Right kidney (tissue), 9 donors: Measurements from ENCODE around the gene COL8A2.
"Not testable (repeated sequence)": the region's sequence is repeated elsewhere in the genome, so short reads cannot be mapped to it uniquely, and the experiment has no call there.

Experiments used
- DNase-seq: peaks from one replicate; pipeline ENCODE4 v3.0.0-alpha.2; 2016
- long read RNA-seq, 8 donors: transcript quantifications; one replicate each; lab custom pipeline, GENCODE V29; 2026

COL8A2 gene
- long read RNA-seq, donor 1, full-length matches to known transcripts = 1 of 37 reads
- long read RNA-seq, donor 1, partial matches to known transcripts = 36 of 37 reads
- long read RNA-seq, donor 1, other reads (novel, unspliced or antisense) = 0 of 37 reads
- long read RNA-seq, donor 2 = 0 reads
- long read RNA-seq, donor 3 = 0 reads
- long read RNA-seq, donor 4 = 0 reads
- long read RNA-seq, donor 5 = 0 reads
- long read RNA-seq, donor 6, full-length matches to known transcripts = 1 of 1 reads
- long read RNA-seq, donor 6, partial matches to known transcripts = 0 of 1 reads
- long read RNA-seq, donor 6, other reads (novel, unspliced or antisense) = 0 of 1 reads
- long read RNA-seq, donor 7, full-length matches to known transcripts = 4 of 4 reads
- long read RNA-seq, donor 7, partial matches to known transcripts = 0 of 4 reads
- long read RNA-seq, donor 7, other reads (novel, unspliced or antisense) = 0 of 4 reads
- long read RNA-seq, donor 8, full-length matches to known transcripts = 1 of 1 reads
- long read RNA-seq, donor 8, partial matches to known transcripts = 0 of 1 reads
- long read RNA-seq, donor 8, other reads (novel, unspliced or antisense) = 0 of 1 reads

DNA sequence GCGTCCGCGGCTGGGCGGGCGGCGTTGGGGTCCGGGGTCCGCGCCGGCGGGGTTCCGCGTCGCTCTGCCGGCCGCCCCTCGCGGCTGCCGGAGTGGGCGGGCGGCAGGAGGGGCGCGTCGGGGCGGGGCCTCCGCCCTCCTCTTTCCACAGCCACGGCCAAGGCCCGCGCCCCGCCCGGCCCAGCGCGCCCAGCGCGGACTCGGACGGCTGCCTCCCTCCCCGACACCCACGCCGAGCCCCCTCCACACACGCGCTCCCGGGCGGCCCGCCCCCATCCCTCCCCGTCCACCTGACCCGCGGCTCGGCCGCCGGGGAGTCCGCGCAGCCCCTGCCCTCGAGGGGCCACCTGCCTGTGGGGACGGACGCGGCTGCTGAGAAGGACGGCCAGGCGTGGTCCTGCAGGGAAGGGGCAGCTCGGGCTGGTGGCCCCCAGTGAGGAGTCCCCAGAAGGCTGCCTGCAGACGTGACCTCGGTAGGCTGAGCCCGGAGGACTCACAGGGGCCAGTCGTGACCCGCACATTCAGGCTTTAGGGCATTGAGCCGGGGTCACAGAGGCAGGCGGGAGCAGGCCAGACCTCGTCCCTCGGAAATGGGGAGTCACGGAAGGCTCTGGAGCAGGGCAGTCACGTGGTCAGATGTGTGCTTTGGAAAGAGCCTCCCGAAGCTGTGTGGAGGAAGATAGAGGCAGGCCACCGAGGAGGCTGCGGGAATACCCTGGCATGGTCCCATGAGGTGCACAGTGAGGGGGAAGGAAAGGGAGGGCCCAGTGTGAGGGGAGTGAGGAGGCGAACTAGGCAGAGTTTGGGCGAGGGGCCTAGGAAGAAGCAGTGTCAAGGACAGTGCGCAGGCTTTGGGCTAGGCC lies at the start of gene COL8A2:
Gene COL8A2, minus strand, starts transcription at position 94 of the 863 bp plus-strand sequence. CDS start 24,980 bp downstream, outside the sequence.
- DNase-seq = no peak

DNA sequence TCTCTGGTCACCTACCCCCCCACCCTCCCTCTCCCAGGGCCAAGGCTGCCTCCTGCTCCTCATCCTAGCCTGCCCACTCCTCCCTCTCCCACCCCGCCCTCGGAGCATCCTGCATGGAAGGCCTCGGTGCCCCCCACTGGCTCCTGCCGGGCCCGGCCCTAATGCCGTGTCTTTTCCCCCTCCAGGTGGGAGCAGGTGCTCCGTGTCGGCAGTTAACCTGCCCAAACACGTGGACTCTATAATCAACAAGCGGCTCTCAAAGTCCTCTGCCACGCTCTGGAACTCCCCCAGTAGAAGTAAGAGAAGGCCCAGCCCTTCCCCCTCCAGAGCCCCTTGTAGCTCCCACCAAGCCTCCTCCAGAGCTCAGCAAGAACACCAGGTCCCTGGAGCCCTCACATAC lies 49.7 kb upstream of the COL8A2 start:
- no peak for DNase-seq

DNA sequence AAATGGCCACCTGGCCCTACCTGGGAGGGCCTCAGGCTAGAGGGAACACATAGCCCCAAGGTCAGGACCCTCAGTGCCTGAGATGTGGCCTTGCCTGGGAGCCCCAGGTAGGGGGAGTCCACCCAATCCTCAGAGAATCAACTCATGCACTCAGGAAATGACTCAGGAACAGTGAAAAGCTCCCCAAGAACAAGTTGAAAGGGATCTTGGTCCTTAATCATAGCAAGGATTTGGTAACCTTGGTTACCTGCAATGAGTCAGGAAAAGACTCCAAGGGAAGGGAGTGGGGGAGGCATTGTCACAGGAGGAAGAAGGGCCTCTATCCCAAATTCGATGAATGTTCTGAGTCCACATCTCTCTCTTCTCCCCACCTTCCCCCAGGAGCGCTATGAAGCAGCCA lies 48.0 kb upstream of the COL8A2 start:
- DNase-seq = no peak

DNA sequence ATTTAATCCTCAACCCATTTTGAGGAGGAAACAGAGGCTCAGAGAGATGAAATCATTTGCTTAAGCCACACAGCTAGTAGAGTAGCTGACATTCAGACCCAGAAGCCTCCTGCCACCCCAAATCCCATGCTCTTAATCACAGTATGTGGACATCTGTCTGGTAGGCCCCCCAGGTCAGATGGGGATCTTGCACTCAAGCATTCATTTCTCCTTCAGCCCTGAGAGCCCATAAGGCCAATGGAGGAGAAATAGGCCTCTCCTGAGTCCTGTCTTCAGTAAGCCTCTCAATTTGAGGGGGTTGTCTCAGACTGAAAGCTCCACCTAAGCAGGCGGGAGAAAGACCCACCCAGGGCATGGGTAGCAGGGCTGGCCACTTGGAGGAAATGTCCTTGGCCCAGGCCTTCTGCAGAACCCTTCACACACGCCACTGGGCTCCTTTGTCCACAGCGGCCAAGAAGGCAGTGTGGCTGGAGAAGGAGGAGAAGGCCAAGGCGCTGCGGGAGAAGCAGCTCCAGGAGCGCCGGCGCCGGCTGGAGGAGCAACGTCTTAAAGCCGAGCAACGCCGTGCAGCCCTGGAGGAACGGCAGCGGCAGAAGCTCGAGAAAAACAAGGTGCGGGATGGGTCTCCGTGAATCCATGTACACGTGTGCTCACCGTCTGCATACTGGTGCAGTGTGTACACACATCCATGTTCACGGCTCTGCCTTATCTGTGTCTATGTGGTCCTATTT lies 47.2 kb upstream of the COL8A2 start:
- no peak for DNase-seq

DNA sequence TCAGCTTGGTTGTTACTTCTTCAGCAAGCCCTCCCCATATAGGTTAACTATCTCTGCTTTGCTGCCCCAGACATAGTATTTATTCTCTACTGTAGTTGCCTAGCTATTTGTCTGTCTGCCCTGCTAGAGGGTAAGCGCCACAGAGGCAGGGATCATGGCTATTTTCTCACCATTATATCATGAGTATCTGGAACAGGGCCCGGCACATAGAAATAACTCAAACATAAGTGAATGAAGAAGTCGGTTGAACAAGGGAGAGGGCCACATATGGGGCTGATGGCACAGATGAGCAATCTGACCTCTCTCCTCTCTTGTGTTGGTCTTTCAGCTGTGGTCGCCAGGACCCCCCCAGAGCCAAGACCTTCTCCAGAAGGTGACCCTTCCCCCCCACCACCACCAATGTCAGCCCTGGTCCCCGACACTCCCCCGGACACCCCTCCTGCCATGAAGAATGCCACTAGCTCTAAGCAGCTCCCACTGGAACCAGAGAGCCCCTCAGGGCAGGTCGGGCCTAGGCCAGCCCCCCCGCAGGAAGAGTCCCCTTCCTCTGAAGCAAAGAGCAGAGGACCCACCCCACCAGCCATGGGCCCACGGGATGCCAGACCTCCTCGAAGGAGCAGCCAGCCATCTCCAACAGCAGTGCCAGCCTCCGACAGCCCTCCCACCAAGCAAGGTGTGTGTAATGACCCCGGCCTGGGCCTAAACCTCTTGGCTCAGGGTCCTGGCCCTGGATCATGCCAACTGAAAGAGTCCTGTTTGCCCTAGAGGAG lies 45.8 kb upstream of the COL8A2 start:
- no peak for DNase-seq

DNA sequence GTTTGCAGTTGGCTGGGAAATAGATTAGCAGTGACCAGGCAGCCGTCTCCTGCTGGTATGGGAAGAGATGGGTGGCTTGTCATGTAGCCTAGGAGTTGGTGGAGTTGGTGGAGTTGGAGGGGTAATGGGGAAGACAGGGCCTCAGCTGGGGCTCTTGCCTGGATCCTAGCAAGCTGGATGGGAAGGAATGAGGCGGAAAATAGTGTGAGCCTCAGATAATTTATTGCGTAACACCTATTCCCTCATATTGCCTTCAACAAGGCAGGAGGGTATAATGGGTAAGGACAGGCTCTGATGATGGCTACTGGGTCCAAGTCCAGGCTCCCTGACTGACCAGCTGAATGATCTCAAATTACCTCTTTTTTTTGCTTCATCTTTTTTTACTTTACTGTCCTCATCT lies 43.5 kb upstream of the COL8A2 start:
- no peak for DNase-seq

DNA sequence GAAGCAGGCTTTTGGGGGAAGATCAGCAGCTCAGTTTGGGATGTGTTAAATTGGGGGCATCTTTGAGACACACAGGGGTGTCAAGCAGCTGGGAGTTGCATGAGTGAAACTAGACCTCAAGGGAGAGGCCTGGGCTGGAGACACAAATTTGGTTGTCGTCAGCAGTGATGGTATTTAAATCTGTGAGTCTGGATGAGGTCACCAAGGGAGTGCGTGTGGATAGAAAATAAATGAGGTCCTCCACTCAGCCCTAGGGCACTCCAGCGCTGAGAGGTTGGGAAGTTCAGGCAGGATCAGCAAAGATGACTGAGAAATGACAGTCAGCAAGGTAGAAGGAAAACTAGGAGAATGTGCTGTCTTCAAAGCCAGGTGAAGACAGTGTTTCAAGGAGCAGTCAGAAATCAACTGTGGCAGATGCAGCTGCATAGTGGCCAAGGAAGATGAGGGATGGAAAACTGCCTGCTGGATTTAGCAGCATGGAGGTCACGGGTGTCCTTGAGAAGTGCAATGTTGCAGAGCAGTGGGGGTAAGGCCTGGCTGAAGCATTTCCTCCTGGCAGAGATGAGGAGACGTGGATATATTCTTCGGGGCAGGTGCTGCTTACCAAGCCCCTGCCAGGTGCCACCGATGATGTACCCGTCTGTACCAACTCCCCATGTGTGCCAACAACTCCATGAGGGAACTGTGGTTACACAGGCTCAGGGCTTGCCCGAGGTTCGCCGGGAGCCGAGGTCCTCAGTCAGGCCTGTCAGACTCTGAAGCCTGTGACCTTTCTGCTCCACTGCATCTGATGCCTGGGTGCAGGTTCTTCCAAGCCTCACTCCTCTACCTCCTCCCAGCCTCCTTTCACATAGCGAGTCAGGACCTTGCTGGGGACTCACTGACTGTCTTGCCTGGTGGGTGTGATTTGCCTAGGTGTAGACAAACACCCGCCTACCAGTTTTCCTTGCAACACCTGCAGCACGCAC lies 42.2 kb upstream of the COL8A2 start:
- no peak for DNase-seq

DNA sequence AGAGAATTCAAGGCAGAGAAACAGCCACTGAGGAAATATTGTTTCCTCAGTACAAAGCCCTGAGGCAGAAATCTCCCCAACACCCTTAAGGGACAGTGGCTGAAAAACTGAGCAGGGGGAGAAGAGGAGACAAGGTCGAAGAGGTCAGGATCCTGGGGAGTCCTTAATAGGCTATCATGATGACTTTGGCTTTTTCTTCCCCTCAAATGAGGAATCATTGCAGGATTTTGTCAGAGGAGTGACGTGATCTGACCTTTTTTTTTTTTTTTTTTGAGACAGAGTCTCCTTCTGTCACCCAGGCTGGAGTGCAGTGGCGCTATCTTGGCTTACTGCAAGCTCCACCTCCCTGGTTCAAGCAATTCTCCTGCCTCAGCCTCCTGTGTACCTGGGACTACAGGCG lies 41.1 kb upstream of the COL8A2 start:
- DNase-seq = no peak

DNA sequence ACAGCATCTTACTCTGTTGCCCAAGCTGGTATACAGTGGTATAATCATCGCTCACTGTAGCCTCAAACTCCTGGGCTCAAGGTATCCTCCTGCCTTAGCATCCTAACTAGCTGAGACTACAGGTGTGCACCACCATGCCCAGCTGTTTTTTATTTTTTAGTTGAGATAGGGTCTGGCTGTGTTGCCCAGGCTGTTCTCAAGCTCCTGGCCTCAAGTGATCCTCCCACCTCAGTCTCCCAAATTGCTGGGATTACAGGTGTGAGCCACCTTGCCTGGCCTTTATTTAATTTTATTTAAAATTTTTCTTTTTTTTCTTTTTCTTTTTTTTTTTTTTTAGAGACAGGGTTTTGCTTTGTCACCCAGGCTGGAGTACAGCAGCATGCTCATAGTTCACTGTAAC lies 40.1 kb upstream of the COL8A2 start:
- no peak for DNase-seq

DNA sequence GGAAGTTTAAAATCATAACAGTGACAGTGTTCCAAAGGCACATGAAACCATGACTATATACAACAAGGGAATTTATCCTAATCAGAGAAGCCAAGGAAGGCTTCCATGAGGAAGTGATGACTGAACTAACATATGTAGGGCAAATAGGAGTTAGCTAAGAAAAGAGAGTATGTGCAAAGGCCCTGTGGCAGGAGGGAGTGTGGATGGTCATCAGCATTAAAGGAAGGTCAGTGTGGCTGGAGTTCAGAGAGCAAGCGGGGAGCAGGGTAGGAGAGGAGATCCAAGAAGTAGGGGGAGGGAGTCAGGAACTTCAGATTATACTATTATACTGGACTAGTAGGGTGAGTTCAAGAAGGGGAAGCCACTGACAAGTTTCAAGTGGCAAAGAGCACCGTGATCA lies 39.3 kb upstream of the COL8A2 start:
- DNase-seq = no peak

DNA sequence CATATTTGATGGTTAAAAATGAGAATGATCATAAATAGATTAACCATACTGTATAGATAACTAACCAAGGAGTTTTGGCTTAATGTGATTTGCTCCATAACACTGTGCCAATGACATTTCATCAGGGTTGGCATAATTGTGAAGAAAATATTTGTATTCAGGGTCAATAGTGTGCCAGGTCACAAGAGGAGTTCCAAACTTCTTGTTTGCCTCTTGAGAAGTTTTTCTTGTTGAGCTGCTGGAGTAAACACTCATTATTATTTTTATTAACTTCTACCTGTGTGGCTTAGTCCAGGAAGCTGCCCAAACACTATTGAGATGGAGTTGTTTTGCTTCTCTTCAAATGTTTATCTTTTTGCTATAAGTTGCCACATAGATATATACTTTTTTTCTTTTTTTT lies 38.4 kb upstream of the COL8A2 start:
- no peak for DNase-seq

DNA sequence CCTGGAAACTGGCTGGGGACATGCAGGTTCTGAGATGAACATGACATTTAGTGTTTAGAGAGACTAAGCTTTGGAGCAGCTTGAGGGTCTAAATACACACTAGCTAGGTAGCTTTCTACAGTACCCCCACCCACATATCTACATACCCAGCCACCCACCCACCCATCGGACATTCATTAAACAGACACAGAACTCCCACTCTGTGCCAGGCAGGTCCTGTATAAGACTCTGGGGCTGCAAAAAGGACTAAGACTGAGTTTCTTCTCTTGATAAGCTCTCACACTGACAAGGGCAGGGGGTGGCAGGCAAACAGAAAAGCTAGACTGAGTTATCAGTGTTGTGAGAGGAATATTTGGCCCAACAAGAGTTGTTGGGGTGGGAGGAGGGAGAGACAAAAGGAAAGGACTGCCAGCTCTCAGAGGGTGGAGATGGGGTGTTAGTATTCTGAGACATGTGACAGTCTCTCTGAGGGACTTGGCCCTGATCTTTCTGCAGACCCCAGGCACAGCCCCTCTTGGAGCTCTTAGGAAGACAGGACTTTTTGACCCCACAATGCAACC lies 37.7 kb upstream of the COL8A2 start:
- DNase-seq = no peak

DNA sequence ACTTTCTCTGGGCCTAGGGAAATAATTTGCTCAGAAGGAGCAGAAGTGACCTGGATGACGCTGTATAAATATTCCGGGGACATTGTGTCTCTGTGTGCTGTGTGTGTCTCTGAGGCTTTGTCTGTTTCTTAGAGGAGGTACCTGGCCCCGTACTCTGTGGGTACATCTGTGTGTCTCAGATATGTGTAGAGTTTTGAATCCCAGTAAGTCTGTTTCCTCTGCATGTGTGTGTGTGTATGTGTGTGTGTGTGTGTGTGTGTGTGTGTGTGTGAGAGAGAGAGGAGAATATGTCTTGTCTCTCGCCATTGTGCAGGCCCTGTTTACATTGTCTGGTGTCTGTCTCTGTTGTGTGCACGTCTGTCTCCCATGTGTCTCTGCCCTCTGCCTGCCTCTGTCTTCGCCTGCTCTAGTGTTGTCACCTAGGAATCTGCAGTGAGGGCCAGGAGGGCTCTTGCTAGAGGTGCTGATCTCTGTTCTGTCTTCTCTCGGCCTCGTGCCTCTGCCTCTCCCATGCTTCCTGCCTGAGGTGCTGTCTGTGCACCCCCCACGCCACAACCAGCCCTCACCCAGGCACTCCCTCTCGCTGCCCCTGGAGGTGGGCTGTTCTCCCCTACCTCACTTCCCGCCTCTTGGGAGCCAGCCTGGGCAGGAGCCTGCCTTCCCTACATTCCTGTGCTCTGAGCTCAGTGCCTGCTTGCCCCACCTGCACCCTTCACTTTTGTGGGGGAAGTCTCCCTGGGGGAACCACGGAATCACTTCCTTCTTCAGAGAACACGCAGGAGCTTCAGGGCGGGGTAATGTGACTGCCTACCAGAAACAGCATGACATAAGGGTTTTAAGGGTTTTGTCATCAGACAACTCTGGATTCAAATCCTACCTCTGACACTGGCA lies 36.9 kb upstream of the COL8A2 start:
- DNase-seq = peak; percentile 15

DNA sequence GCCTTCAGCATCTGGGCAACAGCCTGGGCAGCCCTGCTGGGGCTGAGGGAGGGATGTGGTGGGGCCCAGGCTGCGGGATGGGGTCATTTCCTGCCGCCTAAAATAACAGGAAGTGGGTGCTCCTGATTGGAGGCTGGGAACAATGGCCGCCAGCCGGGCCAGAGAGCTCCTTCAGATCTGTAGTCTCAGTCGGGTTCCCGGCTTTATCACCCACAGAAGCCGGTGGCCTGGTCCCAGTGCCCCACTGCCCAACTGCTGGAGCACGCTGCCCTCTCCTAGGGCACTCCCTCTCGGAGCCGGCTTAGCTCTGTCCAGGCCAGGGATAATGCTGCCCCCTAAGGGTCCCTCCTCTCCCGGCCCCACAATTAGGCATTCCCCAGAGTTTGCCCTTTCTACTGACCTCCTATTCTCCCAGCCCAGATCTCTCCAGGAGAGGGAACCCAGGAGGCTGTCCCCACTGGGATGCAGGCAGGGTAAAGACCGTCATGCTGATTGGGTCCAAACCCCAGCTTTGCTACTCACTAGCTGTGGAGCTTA lies 36.0 kb upstream of the COL8A2 start:
- DNase-seq = peak; percentile 64

DNA sequence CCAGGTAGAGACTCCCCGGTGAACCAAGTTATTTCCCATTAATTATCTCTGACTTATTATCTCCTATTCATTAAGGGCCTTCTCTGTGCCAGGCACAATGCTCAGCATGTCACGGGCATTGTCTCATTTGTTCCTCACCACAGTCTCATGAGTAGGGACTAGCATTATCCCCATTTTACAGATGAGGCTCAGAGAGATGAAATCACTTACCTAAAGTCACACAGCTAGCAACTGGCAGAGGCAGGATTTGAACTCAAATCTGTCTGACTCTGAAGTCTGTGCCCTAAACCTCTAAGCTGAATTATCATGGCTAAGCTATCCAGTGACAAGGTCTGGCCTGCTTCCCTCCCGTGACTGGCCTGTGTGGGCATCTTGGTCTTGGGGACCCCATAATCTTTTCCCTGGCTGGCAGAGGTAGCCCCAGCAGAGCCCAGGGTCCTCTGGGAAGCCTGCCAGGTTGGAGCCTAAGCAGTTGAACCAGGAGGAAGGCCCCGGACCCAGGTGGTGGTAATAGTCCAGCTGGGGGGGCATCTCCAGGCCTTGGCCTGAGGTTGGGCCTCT lies 35.4 kb upstream of the COL8A2 start:
- no peak for DNase-seq

DNA sequence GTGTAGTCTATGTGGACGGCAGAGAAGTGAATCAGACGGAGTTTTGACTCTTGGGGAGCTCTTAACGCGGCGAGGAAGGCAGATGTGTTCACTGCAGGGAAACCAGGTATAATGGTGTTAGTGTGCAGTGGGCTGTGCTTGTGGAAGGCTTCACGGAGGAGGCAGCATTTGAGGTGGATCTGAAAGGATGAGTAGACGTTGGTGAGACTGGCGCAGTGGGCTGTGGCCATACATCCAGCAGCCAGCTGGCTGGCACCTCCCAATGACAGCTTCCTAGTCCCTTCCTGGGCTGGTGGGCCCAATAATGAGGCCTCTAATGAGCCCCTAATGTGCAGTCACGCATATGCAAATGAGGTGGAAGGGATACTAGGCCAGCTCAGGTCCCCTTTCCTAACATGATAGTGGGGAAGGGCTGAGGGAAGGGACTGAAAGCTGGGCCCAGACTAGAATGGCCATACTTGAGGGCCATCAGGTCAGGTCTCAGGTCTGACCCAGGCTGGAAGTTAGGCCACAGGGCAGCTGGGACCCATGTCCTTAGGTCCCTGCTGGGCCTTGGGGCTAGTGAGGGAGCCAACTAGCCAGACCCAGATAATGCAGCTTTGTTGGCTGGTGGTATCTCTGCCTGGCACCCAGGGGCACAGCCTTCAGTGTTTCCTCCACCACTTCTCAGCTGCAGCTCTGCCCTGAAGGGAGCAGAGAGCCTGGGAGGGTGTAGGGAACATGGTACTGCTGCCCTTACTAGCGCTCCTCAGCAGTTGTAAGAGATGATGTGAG lies 34.8 kb upstream of the COL8A2 start:
- DNase-seq = no peak

DNA sequence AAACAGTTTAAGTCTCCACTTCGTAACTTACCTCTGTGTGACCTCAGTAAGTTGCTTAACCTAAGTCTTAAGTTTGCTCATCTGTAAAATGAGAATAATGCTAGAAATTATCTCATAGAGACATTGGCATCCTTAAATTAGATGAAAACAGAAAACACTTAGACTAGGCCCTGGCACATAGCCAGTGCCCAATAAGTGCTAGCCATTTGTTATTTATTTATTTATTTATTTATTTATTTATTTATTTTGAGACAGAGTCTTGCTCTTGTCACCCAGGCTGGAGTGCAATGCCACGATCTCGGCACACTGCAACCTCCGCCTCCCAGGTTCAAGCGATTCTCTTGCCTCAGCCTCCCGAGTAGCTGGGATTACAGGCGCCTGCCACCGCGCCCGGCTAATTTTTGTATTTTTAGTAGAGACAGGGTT lies 33.8 kb upstream of the COL8A2 start:
- DNase-seq = not testable (repeated sequence)
